Suprapubic skin (tissue), 3 donors: ENCODE measurements around the gene SLC30A3.

Experiments
- EP300 ChIP-seq: sonication (generic); formaldehyde crosslinking; IDR thresholded peaks from one replicate; pipeline ENCODE4 v1.6.1; 2017; ENCODE audit warnings: antibody characterized with exemption
- POLR2A ChIP-seq, 2 donors: fragments of 450-650 bp; IDR thresholded peaks; one replicate each; pipeline ENCODE4 v1.6.1; 2017; ENCODE audit warnings: antibody characterized with exemption in 2 of 2, mild to moderate bottlenecking in 2 of 2, moderate library complexity in 2 of 2
- TF ChIP-seq, protein P1 (sequence below), 2 donors: fragments of 200-600 bp in 1 of 2; fragments of 450-650 bp in 1 of 2; sonication (generic) in 1 of 2; IDR thresholded peaks; one replicate each; pipeline ENCODE4 v1.5.1; 2016 to 2019; ENCODE audit warnings: antibody characterized with exemption in 2 of 2, mild to moderate bottlenecking in 1 of 2, moderate library complexity in 1 of 2

DNA sequence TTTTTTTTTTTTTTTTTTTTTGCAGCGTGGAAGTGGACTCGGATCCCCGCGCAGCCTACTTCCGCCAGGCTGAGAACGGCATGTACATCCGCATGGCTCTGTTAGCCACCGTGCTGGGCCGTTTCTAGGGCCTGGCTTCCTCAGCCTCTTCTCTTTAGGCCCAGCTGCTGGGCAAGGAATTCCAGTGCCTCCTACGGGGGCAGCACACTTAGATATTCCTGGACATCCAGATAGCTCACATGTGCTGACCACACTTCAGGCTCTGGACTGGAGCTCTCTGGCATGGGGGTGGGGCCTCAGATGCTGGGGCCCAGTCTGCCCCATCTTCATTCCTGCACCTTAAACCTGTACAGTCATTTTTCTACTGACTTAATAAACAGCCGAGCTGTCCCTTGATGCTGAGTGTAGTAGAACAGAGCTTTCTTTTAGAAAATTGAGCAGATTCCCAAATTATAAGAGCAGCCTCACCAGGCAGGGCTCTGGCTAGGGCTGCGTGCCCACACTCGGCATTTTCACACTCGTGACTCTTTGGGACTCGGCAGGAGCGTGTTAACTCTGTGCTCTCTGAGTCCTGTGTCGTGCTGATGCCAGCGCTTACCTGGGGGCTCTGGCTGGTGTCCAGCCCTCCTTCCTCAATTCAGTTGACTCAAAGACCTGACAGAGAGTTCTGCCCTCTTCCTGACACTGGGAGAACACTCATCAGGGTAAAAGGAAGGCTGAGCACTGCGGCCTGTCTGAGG is 19.3 kb downstream of the SLC30A3 start:
- TF ChIP-seq, protein P1, sequence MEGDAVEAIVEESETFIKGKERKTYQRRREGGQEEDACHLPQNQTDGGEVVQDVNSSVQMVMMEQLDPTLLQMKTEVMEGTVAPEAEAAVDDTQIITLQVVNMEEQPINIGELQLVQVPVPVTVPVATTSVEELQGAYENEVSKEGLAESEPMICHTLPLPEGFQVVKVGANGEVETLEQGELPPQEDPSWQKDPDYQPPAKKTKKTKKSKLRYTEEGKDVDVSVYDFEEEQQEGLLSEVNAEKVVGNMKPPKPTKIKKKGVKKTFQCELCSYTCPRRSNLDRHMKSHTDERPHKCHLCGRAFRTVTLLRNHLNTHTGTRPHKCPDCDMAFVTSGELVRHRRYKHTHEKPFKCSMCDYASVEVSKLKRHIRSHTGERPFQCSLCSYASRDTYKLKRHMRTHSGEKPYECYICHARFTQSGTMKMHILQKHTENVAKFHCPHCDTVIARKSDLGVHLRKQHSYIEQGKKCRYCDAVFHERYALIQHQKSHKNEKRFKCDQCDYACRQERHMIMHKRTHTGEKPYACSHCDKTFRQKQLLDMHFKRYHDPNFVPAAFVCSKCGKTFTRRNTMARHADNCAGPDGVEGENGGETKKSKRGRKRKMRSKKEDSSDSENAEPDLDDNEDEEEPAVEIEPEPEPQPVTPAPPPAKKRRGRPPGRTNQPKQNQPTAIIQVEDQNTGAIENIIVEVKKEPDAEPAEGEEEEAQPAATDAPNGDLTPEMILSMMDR (IDR thresholded peaks at IDR 0.05): no peak
- TF ChIP-seq POLR2A (IDR thresholded peaks at IDR 0.05) (no peak), EP300 (no peak)
